VCaP (cell line): Measurements from ENCODE around the gene PARD6G.
"Not testable (repeated sequence)": the region's sequence is repeated elsewhere in the genome, so short reads cannot be mapped to it uniquely, and the experiment has no call there.

ENCODE experiments used
- H3K27ac ChIP-seq: fragments of 450-650 bp; 2 replicates; pipeline ENCODE4 v1.5.1; 2017
- TF ChIP-seq, protein P1 (sequence below): fragments of 450-650 bp; conservative IDR thresholded peaks from 2 replicates; pipeline ENCODE4 v1.5.1; 2017; ENCODE audit warnings: mild to moderate bottlenecking, moderate library complexity

Gene PARD6G

DNA sequence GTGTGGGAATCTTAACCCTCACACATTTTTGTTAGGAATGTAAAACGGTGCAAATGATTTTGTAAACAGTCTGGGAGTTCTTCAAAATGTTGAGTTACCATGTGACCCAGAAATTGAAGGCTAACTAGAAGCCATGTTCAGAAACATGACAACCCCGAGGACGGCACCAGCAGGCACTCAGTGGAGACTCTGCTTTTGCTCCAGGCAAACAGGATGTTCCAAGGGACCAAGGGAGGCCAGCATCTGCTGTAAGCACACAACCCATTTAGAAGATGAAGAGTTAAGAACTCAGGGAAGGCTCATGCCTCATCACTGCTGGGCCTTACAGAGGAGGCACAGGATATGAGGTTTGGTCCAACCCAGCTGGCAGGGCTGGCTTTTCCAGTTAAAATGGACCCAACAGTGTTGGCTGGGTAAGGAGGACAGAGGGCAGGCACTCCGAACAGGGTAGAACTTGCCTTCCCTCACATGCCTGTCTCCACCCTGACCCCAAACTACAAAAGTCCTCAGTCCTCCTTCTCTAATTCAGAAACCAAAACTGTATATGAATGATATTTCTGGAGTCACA is 23.6 kb downstream of the PARD6G start:
- no peak overlapping the region for H3K27ac ChIP-seq
- TF ChIP-seq, protein P1, sequence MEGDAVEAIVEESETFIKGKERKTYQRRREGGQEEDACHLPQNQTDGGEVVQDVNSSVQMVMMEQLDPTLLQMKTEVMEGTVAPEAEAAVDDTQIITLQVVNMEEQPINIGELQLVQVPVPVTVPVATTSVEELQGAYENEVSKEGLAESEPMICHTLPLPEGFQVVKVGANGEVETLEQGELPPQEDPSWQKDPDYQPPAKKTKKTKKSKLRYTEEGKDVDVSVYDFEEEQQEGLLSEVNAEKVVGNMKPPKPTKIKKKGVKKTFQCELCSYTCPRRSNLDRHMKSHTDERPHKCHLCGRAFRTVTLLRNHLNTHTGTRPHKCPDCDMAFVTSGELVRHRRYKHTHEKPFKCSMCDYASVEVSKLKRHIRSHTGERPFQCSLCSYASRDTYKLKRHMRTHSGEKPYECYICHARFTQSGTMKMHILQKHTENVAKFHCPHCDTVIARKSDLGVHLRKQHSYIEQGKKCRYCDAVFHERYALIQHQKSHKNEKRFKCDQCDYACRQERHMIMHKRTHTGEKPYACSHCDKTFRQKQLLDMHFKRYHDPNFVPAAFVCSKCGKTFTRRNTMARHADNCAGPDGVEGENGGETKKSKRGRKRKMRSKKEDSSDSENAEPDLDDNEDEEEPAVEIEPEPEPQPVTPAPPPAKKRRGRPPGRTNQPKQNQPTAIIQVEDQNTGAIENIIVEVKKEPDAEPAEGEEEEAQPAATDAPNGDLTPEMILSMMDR: no peak

DNA sequence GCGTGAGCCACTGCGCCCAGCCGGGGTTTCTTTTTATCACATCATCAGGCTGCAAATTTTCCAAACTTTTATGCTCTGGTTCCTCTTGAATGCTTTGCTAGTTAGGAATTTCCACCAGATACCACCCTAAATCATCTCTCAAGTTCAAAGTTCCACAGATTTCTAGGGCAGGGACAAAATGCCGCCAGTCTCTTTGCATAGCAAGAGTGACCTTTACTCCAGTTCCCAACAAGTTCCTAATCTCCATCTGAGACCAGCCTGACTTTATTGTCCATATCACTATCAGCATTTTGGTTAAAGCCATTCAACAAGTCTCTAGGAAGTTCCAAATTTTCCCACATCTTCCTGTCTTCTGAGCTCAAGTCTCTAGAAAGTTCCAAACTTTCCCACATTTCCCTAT is 27.8 kb downstream of the PARD6G start:
- H3K27ac ChIP-seq: not testable (repeated sequence)

DNA sequence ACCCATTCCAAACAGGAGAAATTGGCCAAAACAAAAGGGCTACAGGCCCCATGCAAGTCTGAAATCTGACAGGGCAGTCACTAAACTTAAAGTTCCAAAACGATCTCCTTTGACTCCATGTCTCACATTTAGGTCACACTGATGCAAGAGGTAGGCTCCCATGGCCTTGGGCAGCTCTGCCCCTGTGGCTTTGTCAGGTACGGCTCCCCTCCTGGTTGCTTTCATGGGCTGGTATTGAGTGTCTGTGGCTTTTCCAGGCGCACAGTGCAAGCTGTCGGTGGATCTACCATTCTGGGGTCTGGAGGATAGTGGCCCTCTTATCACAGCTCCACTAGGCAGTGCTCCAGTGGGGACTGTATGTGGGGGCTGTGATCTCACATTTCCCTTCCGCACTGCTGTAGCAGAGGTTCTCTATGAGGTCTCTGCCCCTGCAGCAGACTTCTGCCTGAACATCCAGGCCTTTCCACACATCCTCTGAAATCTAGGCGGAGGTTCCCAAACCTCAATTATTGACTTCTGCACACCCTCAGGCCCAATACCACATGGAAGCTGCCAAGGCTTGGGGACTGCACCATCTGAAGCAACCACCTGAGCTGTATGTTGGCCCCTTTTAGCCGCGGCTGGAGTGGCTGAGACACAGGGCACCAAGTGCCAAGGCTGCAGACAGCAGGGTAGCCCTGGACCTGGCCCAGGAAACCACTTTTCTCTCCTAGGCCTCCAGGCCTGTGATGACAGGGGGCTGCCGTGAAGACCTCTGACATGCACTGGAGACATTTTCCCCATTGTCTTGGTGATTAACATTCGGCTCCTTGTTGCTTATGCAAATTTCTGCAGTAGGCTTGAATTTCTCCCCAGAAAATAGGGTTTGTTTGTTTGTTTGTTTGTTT is 28.7 kb downstream of the PARD6G start:
- TF ChIP-seq, protein P1: no peak
- H3K27ac ChIP-seq: no peak overlapping the region

DNA sequence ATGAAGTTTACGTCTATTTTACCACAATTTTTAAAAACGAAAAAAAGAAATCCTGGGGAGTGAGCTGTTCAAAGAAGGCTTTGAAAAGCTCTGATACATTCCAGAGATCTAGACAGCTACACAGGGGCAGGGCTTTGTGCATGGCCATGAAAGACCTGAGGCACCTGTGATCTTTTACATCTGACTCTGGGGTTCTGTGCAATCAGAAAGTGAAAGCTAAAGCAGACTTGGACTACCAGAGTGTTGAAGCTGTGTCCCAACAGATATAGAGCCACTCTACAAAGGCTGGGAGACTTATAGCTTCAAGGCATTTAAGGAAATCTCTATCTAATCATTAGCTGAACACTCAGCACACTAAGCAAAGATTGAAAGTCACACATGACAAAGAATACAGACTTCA is 34.1 kb downstream of the PARD6G start:
- TF ChIP-seq, protein P1: no peak
- H3K27ac ChIP-seq: no peak overlapping the region

DNA sequence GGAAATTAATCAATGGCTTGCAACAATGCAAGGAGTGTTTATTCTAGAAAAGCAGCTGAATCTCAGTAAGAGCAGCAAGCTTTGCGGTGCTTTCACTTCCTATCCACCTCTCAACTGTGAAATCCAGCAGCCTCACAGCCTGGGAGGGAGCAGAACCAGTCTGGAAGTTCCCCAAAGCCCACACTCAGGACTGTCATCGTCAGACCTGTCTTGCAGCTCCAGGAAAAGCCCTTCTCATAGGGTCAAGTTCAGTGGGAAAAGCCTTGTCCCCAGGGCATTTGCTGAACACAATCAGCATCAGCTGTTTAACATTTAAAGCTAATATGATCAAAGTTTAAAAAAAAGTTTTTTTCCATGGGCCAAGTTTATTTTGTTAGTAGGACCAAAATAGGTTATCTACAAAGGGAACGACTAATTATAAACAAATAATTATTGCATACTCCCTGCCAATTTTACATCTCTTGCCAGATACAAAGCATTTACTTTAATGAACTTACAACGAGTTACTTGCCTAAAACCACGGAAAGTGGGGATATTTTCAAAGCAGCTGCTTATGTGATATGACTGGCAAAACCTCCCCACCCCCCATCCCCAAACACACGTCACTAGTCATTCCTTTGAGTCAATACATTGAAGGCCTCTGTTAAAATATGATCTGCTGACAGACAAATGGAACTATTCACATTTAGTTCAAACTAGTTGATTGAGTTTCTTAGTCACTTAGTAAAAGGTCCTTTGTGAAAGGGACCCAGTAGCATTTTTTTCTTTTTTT is 36.8 kb downstream of the PARD6G start:
- peak overlapping the region; percentile 25; the same call in 1 of the 2 replicates for H3K27ac ChIP-seq
- TF ChIP-seq, protein P1: no peak

DNA sequence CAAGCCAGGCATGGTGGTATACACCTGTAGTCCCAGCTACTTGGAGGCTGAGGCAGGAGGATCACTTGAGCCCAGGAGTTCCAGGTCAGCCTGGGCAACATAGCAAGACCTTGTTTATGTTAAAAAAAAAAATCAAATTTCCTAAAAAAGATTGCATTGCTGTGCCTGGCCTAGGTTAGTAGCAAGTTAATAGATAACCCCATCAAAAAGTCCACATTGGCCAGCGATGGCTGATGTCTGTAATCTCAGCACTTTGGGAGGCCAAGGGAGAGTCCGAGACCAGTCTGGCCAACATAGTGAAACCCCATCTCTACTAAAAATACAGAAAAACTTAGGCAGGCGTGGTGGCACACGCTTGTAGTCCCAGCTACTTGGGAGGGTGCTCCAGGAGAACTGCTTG is 38.7 kb downstream of the PARD6G start:
- TF ChIP-seq, protein P1: no peak
- no peak overlapping the region for H3K27ac ChIP-seq

DNA sequence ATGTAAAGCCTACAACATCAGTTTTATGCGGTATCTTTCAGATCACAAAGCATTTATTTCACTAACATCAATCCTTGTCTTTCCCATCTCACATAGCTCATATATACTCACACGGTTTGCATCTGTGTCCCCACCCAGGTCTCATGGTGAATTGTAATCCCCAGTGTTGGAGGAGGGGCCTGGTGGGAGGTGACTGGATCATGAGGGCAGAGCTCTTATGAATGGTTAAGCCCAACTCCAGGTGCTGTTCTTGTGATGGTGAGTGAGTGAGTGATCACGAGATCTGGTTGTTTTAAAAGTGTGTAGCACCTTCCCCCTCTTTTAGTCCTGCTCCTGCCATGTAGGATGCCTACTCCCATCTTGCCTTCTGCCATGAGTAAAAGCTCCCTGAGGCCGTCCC is 42.0 kb downstream of the PARD6G start:
- TF ChIP-seq, protein P1: no peak
- no peak overlapping the region for H3K27ac ChIP-seq
